GM23248 (cell line): Measurements from ENCODE around the gene FAM83F.

Experiments used
- EZH2 ChIP-seq: fragments of 200-600 bp; sonication (generic); IDR thresholded peaks from 2 replicates; pipeline ENCODE4 v1.6.1; 2018; ENCODE audit warnings: antibody characterized with exemption, mild to moderate bottlenecking; ENCODE audit not compliant: insufficient read depth, poor library complexity, severe bottlenecking
- EZH2phosphoT487 ChIP-seq: fragments of 200-600 bp; sonication (generic); IDR thresholded peaks from 2 replicates; pipeline ENCODE4 v1.6.1; 2018; ENCODE audit warnings: antibody characterized with exemption, moderate library complexity, mild to moderate bottlenecking, low read depth; ENCODE audit not compliant: insufficient read depth

DNA sequence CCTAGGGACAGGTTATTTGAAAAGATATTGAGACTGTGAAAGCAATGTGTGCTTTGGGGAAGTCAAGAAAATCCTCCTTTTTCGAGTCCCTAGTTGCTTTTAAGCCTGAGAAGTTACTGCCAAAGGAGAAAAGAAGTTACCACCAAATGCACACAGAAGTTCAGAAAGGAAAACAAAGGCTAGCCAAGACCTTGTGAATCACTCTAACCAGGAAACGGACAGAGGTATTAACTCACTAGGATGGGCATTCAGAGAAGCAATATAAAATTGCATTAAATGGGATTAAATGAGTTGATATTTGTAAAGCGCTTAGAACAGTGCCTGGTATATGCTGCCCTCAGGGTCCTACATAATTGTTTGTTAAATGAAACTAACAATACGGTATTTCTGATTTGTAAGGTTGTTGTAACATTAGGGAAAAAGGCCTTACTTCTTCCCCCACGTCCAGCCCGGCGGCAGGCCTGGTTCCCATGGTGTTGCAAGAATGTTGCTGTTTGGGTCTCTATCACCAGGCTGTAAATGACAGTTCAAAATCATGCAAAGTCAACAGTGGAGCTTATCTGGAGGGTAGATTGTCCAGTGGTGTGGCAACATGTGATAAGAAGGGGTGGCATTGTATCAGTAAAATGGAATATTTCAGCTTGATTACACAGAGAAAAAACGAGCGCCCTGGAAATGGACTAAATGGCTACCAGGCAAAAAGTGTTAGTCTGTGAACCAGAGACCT is 27.5 kb upstream of the FAM83F start:
- TF ChIP-seq EZH2phosphoT487, result no peak
- TF ChIP-seq EZH2, result no peak
